Transverse colon (tissue), 4 donors: Measurements from ENCODE around the gene PRKCB. TPM values are rescaled to one million over a fixed set of nuclear protein-coding genes. Genes with fewer than 3 reads are reported as not detected.

Experiments
- DNase-seq: peaks from one replicate; pipeline ENCODE4 v3.0.0-alpha.2; 2019
- H3K27ac ChIP-seq, 4 donors: fragments of 200-600 bp; sonication (generic); 2 replicates each; pipeline ENCODE4 v1.5.1; 2016 to 2018; ENCODE audit warnings: inconsistent platforms in 4 of 4
- H3K27me3 ChIP-seq: fragments of 200-600 bp; sonication (generic); 2 replicates; pipeline ENCODE4 v1.5.1; 2017; ENCODE audit warnings: inconsistent platforms
- H3K36me3 ChIP-seq, 4 donors: fragments of 200-600 bp; sonication (generic); 2 replicates each; pipeline ENCODE4 v1.5.1; 2017 to 2019; ENCODE audit warnings: inconsistent platforms in 4 of 4
- H3K4me1 ChIP-seq, 4 donors: fragments of 200-600 bp; sonication (generic); 2 replicates each; pipeline ENCODE4 v1.5.1; 2017 to 2020; ENCODE audit warnings: inconsistent platforms in 4 of 4
- H3K4me3 ChIP-seq, 4 donors: fragments of 200-600 bp; sonication (generic); 1 replicate in 1 of 4; 2 replicates in 3 of 4; pipeline versions ENCODE4 v1.5.1 to v1.6.1; 2017 to 2019; ENCODE audit warnings: inconsistent platforms in 4 of 4
- H3K9me3 ChIP-seq, 2 donors: fragments of 200-600 bp; sonication (generic); 2 replicates each; pipeline ENCODE4 v1.5.1; 2017 to 2019; ENCODE audit warnings: inconsistent platforms in 2 of 2
- EP300 ChIP-seq: sonication (generic); formaldehyde crosslinking; IDR thresholded peaks from one replicate; pipeline ENCODE4 v1.6.1; 2017; ENCODE audit warnings: antibody characterized with exemption, low read depth
- POLR2A ChIP-seq: fragments of 450-650 bp; IDR thresholded peaks from one replicate; pipeline ENCODE4 v1.6.1; 2016; ENCODE audit warnings: antibody characterized with exemption, mild to moderate bottlenecking, moderate library complexity
- POLR2AphosphoS5 ChIP-seq, 3 donors: sonication (generic); formaldehyde crosslinking; IDR thresholded peaks; one replicate each; pipeline ENCODE4 v1.6.1; 2016; ENCODE audit warnings: antibody characterized with exemption in 3 of 3
- WGBS, 2 donors: methylation state at CpG; one replicate each; pipeline ENCODE4 v1.1.5; 2018; ENCODE audit warnings: low coverage in 1 of 2; 5-methylcytosine and 5-hydroxymethylcytosine counted together
- in situ Hi-C, 4 donors: fragments of 200-750 bp; cut with MboI; loops; one replicate each; pipeline versions ENCODE4 v1.15.0 to v1.15.1; 2017; ENCODE audit warnings: low sequenced_read_pairs in 3 of 4, low pct_ligation_motif_present in 1 of 4, low pct_unique_long_range_greater_than_20kb in 1 of 4
- intact Hi-C: fragments of 100-400 bp; cut with DNase I; formaldehyde crosslinking; loops from one replicate; pipeline ENCODE4 v1.15.1; 2023; ENCODE audit warnings: low total_unique reads
- small RNA-seq, 4 donors: library from RNA; depleted of rRNA; stranded (forward); fragments of <200 nt; gene quantifications; one replicate each; pipeline ENCODE3, GENCODE V24; 2016
- total RNA-seq, 4 donors: library from RNA; depleted of rRNA; stranded (reverse); fragments of >200 nt; gene quantifications; one replicate each; pipeline ENCODE4 v1.1.0, GENCODE V29; 2016
- TF ChIP-seq, protein P1 (sequence below), 5 experiments: fragments of 200-600 bp in 3 of 5; fragments of 450-650 bp in 2 of 5; sonication (generic) in 3 of 5; IDR thresholded peaks; 1 replicate in 2 of 5; 2 replicates in 3 of 5; pipeline ENCODE4 v1.5.1; 2016 to 2017; ENCODE audit warnings: antibody characterized with exemption in 5 of 5, inconsistent platforms in 3 of 5, mild to moderate bottlenecking in 2 of 5, moderate library complexity in 1 of 5

PRKCB gene
- total RNA-seq, 4 donors from 2014 or later: 9.0 to 28.3 (median 15.2) TPM

DNA sequence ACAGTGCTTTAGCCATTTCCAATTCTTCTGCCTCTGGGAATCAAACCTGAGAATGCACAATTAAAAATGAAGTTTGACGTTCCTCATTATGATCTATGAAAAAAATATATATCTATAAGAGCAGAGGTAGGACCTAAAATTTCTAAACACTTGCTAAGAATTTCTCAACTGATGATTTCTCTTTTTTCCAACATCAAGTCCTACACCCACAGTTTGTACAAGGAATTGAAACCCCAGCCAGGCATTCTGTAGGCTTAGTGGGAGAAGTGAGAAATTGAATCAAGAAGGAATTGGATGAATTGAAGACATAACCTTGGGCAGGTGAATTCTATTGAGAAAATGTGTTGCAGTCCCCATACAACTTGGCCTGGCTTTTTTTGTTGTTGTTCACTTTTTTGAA, 423.0 kb downstream of the PRKCB start:
- no peak for TF ChIP-seq POLR2A
- TF ChIP-seq, protein P1, sequence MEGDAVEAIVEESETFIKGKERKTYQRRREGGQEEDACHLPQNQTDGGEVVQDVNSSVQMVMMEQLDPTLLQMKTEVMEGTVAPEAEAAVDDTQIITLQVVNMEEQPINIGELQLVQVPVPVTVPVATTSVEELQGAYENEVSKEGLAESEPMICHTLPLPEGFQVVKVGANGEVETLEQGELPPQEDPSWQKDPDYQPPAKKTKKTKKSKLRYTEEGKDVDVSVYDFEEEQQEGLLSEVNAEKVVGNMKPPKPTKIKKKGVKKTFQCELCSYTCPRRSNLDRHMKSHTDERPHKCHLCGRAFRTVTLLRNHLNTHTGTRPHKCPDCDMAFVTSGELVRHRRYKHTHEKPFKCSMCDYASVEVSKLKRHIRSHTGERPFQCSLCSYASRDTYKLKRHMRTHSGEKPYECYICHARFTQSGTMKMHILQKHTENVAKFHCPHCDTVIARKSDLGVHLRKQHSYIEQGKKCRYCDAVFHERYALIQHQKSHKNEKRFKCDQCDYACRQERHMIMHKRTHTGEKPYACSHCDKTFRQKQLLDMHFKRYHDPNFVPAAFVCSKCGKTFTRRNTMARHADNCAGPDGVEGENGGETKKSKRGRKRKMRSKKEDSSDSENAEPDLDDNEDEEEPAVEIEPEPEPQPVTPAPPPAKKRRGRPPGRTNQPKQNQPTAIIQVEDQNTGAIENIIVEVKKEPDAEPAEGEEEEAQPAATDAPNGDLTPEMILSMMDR (IDR thresholded peaks at IDR 0.05): no peak
- TF ChIP-seq EP300: no peak
- no peak for TF ChIP-seq POLR2AphosphoS5 (IDR thresholded peaks at IDR 0.05)
- Histone ChIP-seq H3K4me3 (no peak overlapping the region), H3K4me1 (no peaks in the 10 kb centered on the region), H3K36me3 (no peaks in the 10 kb centered on the region), H3K27me3 (peaks cover 58% of the 10 kb centered on the region), H3K27ac (no peak overlapping the region), H3K9me3 (no peaks in the 10 kb centered on the region)
- 77 to 80% methylated on average over 1 of the region's 1 CpG for WGBS, 2 donors
- in situ Hi-C loops: loop anchor here in 2 of 4 donors (25.0 kb wide), 2 partner anchors 196 to 521 kb away; no protein-coding TSS in a partner anchor
- intact Hi-C loops: no loop called here
- no peak for DNase-seq

DNA sequence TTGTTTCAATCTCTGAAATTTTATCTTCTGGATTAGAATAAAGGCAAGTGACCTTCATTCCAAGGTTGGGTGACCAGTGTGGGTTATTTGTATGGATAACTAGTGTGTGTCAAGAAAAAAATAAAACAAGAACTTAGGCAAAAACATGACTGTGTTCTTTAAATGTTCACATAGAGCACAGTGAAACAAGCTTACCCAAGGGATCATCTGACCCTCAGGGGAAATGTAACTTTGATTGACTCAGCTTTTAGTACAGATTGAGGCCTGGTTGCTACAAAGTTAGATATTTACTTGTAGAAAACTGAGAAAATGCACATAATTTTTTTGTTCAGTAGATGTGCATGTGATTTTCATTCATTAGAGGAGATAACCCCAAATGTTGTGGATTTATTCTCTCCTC, 427.0 kb downstream of the PRKCB start:
- intact Hi-C loops (no loop called here), in situ Hi-C loops (loop anchor here in 2 of 4 donors (25.0 kb wide), 2 partner anchors 201 to 526 kb away; no protein-coding TSS in a partner anchor)
- no peaks in the 10 kb centered on the region for H3K9me3 ChIP-seq
- no peaks in the 10 kb centered on the region for H3K4me1 ChIP-seq
- TF ChIP-seq POLR2A (no peak), POLR2AphosphoS5 (IDR thresholded peaks at IDR 0.05) (no peak), EP300 (no peak)
- TF ChIP-seq, protein P1 (IDR thresholded peaks at IDR 0.05): no peak
- no peak overlapping the region for H3K27ac ChIP-seq
- no peak for DNase-seq
- H3K36me3 ChIP-seq: no peaks in the 10 kb centered on the region
- no peak overlapping the region for H3K4me3 ChIP-seq
- peaks cover 19% of the 10 kb centered on the region for H3K27me3 ChIP-seq

Small RNAs within 50 kb of the gene (small RNA-seq; reads per million reads assigned to genes)
- gene MIR1273H: 0 to 0.28 (median 0) reads per million in 4 donors

Other genes starting within 250 kb of the PRKCB start
- gene NDUFAB1, start 239.7 kb upstream of the PRKCB start, total RNA-seq: 100 to 1,000 TPM in 2 of 4 donors, 10 to 100 TPM in 2; 73.3 to 142 (median 108) TPM
- gene PALB2, start 194.7 kb upstream of the PRKCB start, total RNA-seq: 10 to 100 TPM in 1 of 4 donors, 1 to 10 TPM in 3; 1.4 to 10.6 (median 8.0) TPM
- 10 to 100 TPM in 3 of 4 donors, 1 to 10 TPM in 1; 8.0 to 52.2 (median 37.5) TPM for gene DCTN5, start 194.5 kb upstream of the PRKCB start, total RNA-seq
- gene PLK1, start 157.1 kb upstream of the PRKCB start, total RNA-seq: 10 to 100 TPM in 1 of 4 donors, 1 to 10 TPM in 3; 1.5 to 20.1 (median 4.3) TPM
- gene ERN2, start 122.8 kb upstream of the PRKCB start, total RNA-seq: 100 to 1,000 TPM; 114 to 408 (median 168) TPM
- gene CHP2, start 81.0 kb upstream of the PRKCB start, total RNA-seq: 100 to 1,000 TPM in 2 of 4 donors, 10 to 100 TPM in 2; 90.9 to 264 (median 122) TPM